Thoracic aorta (tissue), 2 donors: ENCODE data around the gene CD300LG. TPM values are rescaled to one million over a fixed set of nuclear protein-coding genes. Genes with fewer than 3 reads are reported as not detected.
A peak's percentile ranks its signal among the peaks of the same experiment; 100 is the strongest.

Source experiments
- ATAC-seq: fragments of 150-250 bp; one replicate; pipeline ENCODE4 v1.8.0; 2017; ENCODE audit warnings: low read depth; ENCODE audit not compliant: insufficient number of reproducible peaks, low FRiP score
- DNase-seq: peaks from one replicate; pipeline ENCODE4 v3.0.0-alpha.2; 2020; ENCODE audit warnings: low spot score
- H3K27ac ChIP-seq, 2 donors: fragments of 200-600 bp; sonication (generic); 1 replicate in 1 of 2; 2 replicates in 1 of 2; pipeline ENCODE4 v1.5.1; 2016; ENCODE audit warnings: mild to moderate bottlenecking in 2 of 2, moderate library complexity in 2 of 2
- H3K27me3 ChIP-seq: fragments of 200-600 bp; sonication (generic); replicated peaks from 2 replicates; pipeline ENCODE4 v1.6.0; 2016; ENCODE audit warnings: mild to moderate bottlenecking; ENCODE audit not compliant: insufficient read depth
- H3K36me3 ChIP-seq: fragments of 200-600 bp; sonication (generic); one replicate; pipeline ENCODE4 v1.5.1; 2016
- H3K4me1 ChIP-seq, 2 donors: fragments of 200-600 bp; sonication (generic); 1 replicate in 1 of 2; 2 replicates in 1 of 2; pipeline versions ENCODE4 v1.5.1 to v1.6.0; 2016; ENCODE audit warnings: low read depth in 2 of 2, mild to moderate bottlenecking in 1 of 2; ENCODE audit not compliant: control insufficient read depth in 1 of 2
- H3K4me3 ChIP-seq: fragments of 200-600 bp; sonication (generic); 2 replicates; pipeline ENCODE4 v1.5.1; 2016; ENCODE audit warnings: mild to moderate bottlenecking
- H3K9me3 ChIP-seq: fragments of 200-600 bp; sonication (generic); 2 replicates; pipeline ENCODE4 v1.5.1; 2016
- CTCF ChIP-seq: fragments of 200-600 bp; sonication (generic); IDR thresholded peaks from one replicate; pipeline ENCODE4 v1.5.1; 2019; ENCODE audit warnings: antibody characterized with exemption
- total RNA-seq, 2 donors: library from RNA; depleted of rRNA; stranded (reverse); fragments of >200 nt; gene quantifications; one replicate each; pipeline versions ENCODE4 v1.1.0 to v1.2.3, GENCODE V29; 2016

The CD300LG gene
- total RNA-seq, 2 donors from 2014 or later, result 0.35 to 3.2 TPM

- Histone ChIP-seq H3K27ac (no peak overlapping the region), H3K4me3 (peak overlapping the region; percentile 72), H3K9me3 (no peaks in the 10 kb centered on the region), H3K36me3 (peaks cover 12% of the 10 kb centered on the region), H3K27me3 (no peaks in the 10 kb centered on the region), H3K4me1 (peaks cover 5 to 27% of the 10 kb centered on the region in 2 donors)
- TF ChIP-seq CTCF, result no peak
- no peak for DNase-seq
- no peak for ATAC-seq
These were observed 54.1 kb downstream of the CD300LG start for GRCh38 chr17:43900858-43901754.

- Histone ChIP-seq H3K27me3 (no peaks in the 10 kb centered on the region), H3K4me1 (peaks cover 5 to 27% of the 10 kb centered on the region in 2 donors), H3K4me3 (no peak overlapping the region), H3K27ac (no peak overlapping the region), H3K9me3 (no peaks in the 10 kb centered on the region), H3K36me3 (peaks cover 12% of the 10 kb centered on the region)
- DNase-seq (no peak), ATAC-seq (no peak)
- TF ChIP-seq CTCF, result no peak
These were observed 55.0 kb downstream of the CD300LG start for GRCh38 chr17:43901861-43902589.

GRCh38 chr17:43905400-43905984 is 58.5 kb downstream of the CD300LG start:
- ATAC-seq, result no peak
- no peak for TF ChIP-seq CTCF
- DNase-seq, result no peak
- Histone ChIP-seq H3K4me1 (peaks cover 0 to 27% of the 10 kb centered on the region in 2 donors), H3K9me3 (no peaks in the 10 kb centered on the region), H3K27me3 (no peaks in the 10 kb centered on the region), H3K4me3 (peak overlapping the region; percentile 88), H3K27ac (peak overlapping the region; percentile 97 to 99), H3K36me3 (no peaks in the 10 kb centered on the region)

- ATAC-seq (peak; percentile 63), DNase-seq (peak; percentile 71)
- TF ChIP-seq CTCF, result no peak
- no peaks in the 10 kb centered on the region for H3K9me3 ChIP-seq
- no peaks in the 10 kb centered on the region for H3K27me3 ChIP-seq
- peaks cover 0 to 20% of the 10 kb centered on the region in 2 donors for H3K4me1 ChIP-seq
- peak overlapping the region; percentile 88 for H3K4me3 ChIP-seq
- H3K36me3 ChIP-seq, result no peaks in the 10 kb centered on the region
- H3K27ac ChIP-seq, result peak overlapping the region; percentile 97 to 99
These were observed 59.2 kb downstream of the CD300LG start for GRCh38 chr17:43905985-43906852.
